Panc1 (cell line): ENCODE results near the gene RAD21L1. TPM values are rescaled to one million over a fixed set of nuclear protein-coding genes. Genes with fewer than 3 reads are reported as not detected.
A peak's percentile ranks its signal among the peaks of the same experiment; 100 is the strongest.

Experiments used
- ATAC-seq: fragments of 200-7000 bp; cut with Tn5 transposase; 2 replicates; pipeline ENCODE4 v1.9.1; 2020; ENCODE audit warnings: mild to moderate bottlenecking, moderate library complexity
- BruUV-seq: library from RNA; stranded (reverse); fragments of 400-500 nt; replicated peaks from 2 replicates; lab custom pipeline; 2021; lab: Mats Ljungman, UMichigan
- CTCF ChIA-PET: fragments of 300-600 bp; sonication (Branson Sonifier 250); formaldehyde crosslinking; loops from one replicate; lab custom pipeline; 2022; ENCODE audit warnings: antibody characterized with exemption; lab: Charles Lee
- POLR2A ChIA-PET: fragments of 300-600 bp; sonication (Branson Sonifier 250); formaldehyde crosslinking; loops from one replicate; lab custom pipeline; 2022; ENCODE audit warnings: antibody characterized with exemption; lab: Charles Lee
- DNase-seq: peaks from one replicate; pipeline ENCODE4 v3.0.0-alpha.2; 2010; ENCODE audit warnings: low read depth, low spot score
- H3K27ac ChIP-seq: 2 replicates; pipeline ENCODE4 v1.5.1; 2011; ENCODE audit warnings: mild to moderate bottlenecking, low read length, inconsistent platforms
- H3K27me3 ChIP-seq: fragments of 200-500 bp; sonication (Bioruptor generic); 2 replicates; pipeline ENCODE4 v1.6.0; 2014; ENCODE audit warnings: low read length, inconsistent platforms; ENCODE audit not compliant: control insufficient read depth, insufficient read depth
- H3K36me3 ChIP-seq: fragments of 200-500 bp; sonication (Bioruptor generic); 2 replicates; pipeline ENCODE4 v1.5.1; 2014; ENCODE audit warnings: inconsistent platforms, mild to moderate bottlenecking, low read length, moderate library complexity; ENCODE audit not compliant: control insufficient read depth, insufficient read depth
- H3K4me1 ChIP-seq: 2 replicates; pipeline ENCODE4 v1.5.1; 2011; ENCODE audit warnings: inconsistent platforms, mild to moderate bottlenecking, low read length, moderate library complexity; ENCODE audit not compliant: control insufficient read depth, insufficient read depth
- H3K4me3 ChIP-seq, 2 experiments: 2 replicates each; pipeline ENCODE4 v1.5.1; 2011 to 2012; ENCODE audit warnings: low read depth in 2 of 2, low read length in 2 of 2, mild to moderate bottlenecking in 2 of 2, inconsistent platforms in 1 of 2, moderate library complexity in 1 of 2
- H3K9me3 ChIP-seq: fragments of 200-500 bp; sonication (Bioruptor generic); 2 replicates; pipeline ENCODE4 v1.5.1; 2014; ENCODE audit warnings: low read depth, mild to moderate bottlenecking, inconsistent platforms, low read length, moderate library complexity; ENCODE audit not compliant: control insufficient read depth, insufficient read depth
- POLR2AphosphoS5 ChIP-seq: IDR thresholded peaks from 2 replicates; pipeline ENCODE4 v1.6.1; 2012; ENCODE audit warnings: mild to moderate bottlenecking, low read depth, low read length, moderate library complexity
- REST ChIP-seq, 2 experiments: IDR thresholded peaks; 2 replicates each; pipeline ENCODE4 v1.6.1; 2011 to 2012; ENCODE audit warnings: low read depth in 2 of 2, control low read depth in 1 of 2, low read length in 1 of 2, mild to moderate bottlenecking in 1 of 2, moderate library complexity in 1 of 2; ENCODE audit not compliant: insufficient read depth in 1 of 2
- SIN3A ChIP-seq: IDR thresholded peaks from 2 replicates; pipeline ENCODE4 v1.6.1; 2012; ENCODE audit warnings: low read depth, mild to moderate bottlenecking, low read length, moderate library complexity, borderline replicate concordance; ENCODE audit not compliant: insufficient read depth
- TCF7L2 ChIP-seq: IDR thresholded peaks from 2 replicates; pipeline ENCODE4 v1.6.1; 2011; ENCODE audit warnings: mild to moderate bottlenecking, low read depth, low read length, inconsistent platforms
- in situ Hi-C: cut with HindIII; loops from 2 replicates; pipeline ENCODE4 v1.10.0; 2016; ENCODE audit warnings: low sequenced_read_pairs, low pct_unique_long_range_greater_than_20kb
- intact Hi-C: fragments of 100-400 bp; cut with micrococcal nuclease; formaldehyde crosslinking; loops from one replicate; pipeline ENCODE4 v1.10.0; 2022; ENCODE audit not compliant: unreplicated experiment
- total RNA-seq: library from RNA; stranded (reverse); gene quantifications from one replicate; pipeline ENCODE4 v1.2.1, GENCODE V29; 2021; ENCODE audit not compliant: unreplicated experiment
- TF ChIP-seq, protein P1 (sequence below): fragments of 450-650 bp; IDR thresholded peaks from 2 replicates; pipeline ENCODE4 v1.5.1; 2017; ENCODE audit warnings: mild to moderate bottlenecking

Gene RAD21L1
- total RNA-seq, 1 experiment from 2014 or later = 1.0 TPM

DNA sequence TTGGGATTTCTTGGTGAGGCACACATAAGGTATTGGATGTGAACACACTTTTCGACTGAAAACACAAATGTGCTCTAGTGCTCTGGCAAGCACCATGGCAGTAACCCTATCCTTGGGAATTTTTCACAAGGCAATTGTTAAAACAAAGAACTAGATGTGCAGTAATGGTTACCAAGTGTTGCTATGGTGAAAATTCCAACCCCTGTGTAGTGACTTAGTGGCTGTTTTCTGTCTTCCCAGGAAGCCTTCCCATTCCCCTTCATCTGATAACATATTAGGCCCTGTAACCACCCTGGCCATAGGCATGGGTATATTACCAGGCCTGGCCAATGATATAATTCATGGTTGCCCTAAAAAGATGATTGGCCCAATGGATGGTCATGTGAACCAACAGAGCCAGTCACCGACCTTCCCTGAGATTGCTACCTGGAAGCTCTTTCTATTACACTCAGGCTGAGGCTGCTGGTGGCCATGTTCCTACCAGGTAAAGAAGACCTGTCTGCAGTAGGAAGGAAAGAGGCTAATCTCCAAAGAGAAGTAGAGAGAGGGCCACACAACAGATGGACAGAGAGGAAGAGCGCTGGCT, 18.5 kb upstream of the RAD21L1 start:
- Histone ChIP-seq H3K36me3 (no peaks in the 10 kb centered on the region), H3K9me3 (no peaks in the 10 kb centered on the region), H3K4me3 (no peak overlapping the region), H3K4me1 (no peaks in the 10 kb centered on the region), H3K27ac (no peak overlapping the region), H3K27me3 (peaks cover 9% of the 10 kb centered on the region; the same call in 1 of the 2 replicates)
- DNase-seq = no peak
- ChIA-PET CTCF (no interaction called here), POLR2A (no interaction called here)
- no peak for ATAC-seq
- no peak for TF ChIP-seq REST (IDR thresholded peaks at IDR 0.05; ENCODE audit: insufficient read depth in 1 of 2, low read depth in 2 of 2, low read length in 1 of 2)
- TF ChIP-seq, protein P1, sequence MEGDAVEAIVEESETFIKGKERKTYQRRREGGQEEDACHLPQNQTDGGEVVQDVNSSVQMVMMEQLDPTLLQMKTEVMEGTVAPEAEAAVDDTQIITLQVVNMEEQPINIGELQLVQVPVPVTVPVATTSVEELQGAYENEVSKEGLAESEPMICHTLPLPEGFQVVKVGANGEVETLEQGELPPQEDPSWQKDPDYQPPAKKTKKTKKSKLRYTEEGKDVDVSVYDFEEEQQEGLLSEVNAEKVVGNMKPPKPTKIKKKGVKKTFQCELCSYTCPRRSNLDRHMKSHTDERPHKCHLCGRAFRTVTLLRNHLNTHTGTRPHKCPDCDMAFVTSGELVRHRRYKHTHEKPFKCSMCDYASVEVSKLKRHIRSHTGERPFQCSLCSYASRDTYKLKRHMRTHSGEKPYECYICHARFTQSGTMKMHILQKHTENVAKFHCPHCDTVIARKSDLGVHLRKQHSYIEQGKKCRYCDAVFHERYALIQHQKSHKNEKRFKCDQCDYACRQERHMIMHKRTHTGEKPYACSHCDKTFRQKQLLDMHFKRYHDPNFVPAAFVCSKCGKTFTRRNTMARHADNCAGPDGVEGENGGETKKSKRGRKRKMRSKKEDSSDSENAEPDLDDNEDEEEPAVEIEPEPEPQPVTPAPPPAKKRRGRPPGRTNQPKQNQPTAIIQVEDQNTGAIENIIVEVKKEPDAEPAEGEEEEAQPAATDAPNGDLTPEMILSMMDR = no peak
- TF ChIP-seq SIN3A = no peak
- TF ChIP-seq POLR2AphosphoS5 = no peak
- TF ChIP-seq TCF7L2 = no peak
- intact Hi-C loops = no loop called here
- in situ Hi-C loops = no loop called here
- BruUV-seq = no TSS peak

GRCh38 chr20:1209447-1210387, 16.1 kb upstream of the RAD21L1 start:
- intact Hi-C loops = loop anchor here (10.0 kb wide), 2 partner anchors 265 to 395 kb away; no protein-coding TSS in a partner anchor
- ChIA-PET POLR2A (no interaction called here), CTCF (interaction anchor here (1.2 kb wide), 2 partner anchors 79 to 567 kb away, joined by 3 read pairs; no protein-coding TSS in a partner anchor)
- no peaks in the 10 kb centered on the region for H3K36me3 ChIP-seq
- H3K27ac ChIP-seq = no peak overlapping the region
- in situ Hi-C loops = no loop called here
- H3K4me3 ChIP-seq = no peak overlapping the region
- DNase-seq (no peak), ATAC-seq (peak; percentile 50; the same call in 1 of the 2 replicates)
- TF ChIP-seq TCF7L2 = no peak
- TF ChIP-seq, protein P1 = peak; percentile 59
- no peak for TF ChIP-seq SIN3A
- no peak for TF ChIP-seq POLR2AphosphoS5
- H3K4me1 ChIP-seq = 0 out of 2 replicates have a peak, but pooled peaks cover 2% of the 10 kb centered on the region
- no peaks in the 10 kb centered on the region for H3K9me3 ChIP-seq
- H3K27me3 ChIP-seq = peaks cover 18% of the 10 kb centered on the region
- no TSS peak for BruUV-seq
